ENCODE results near the gene MAPK8.

MAPK8 gene

DNA sequence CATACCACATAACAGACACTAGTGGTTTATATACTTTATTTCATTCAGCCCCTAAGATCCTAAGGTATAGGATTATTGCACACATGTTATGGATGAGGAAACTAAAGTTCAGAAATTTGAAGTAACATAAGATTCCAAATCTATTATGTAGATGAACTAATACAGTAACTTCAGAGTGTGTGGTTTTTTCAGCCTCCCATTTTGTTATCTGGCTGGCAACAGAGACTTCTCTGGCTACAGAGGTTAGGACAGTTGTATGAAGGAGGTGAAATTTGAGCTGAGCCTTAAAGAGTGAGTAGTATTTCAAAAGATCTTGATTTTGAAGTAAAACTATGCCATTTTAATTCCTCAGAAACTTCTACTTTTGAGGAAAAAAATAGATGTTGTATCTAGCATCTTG is 125.4 kb downstream of the MAPK8 start:
- no peak for TF ChIP-seq USF1 (IDR thresholded peaks at IDR 0.05)
- no peak for TF ChIP-seq TAF1 (IDR thresholded peaks at IDR 0.05; ENCODE audit: low read depth)
- no peak for TF ChIP-seq REST (IDR thresholded peaks at IDR 0.05; ENCODE audit: low read depth)
- no peak for TF ChIP-seq EP300 (IDR thresholded peaks at IDR 0.05; ENCODE audit: borderline replicate concordance)
- TF ChIP-seq YY1 (IDR thresholded peaks at IDR 0.05; ENCODE audit: low read depth): no peak
- no peak for TF ChIP-seq MAX (IDR thresholded peaks at IDR 0.05)
- TF ChIP-seq RAD21 (IDR thresholded peaks at IDR 0.05; ENCODE audit: low read depth): no peak
- no peak for TF ChIP-seq ZBTB7A (IDR thresholded peaks at IDR 0.05; ENCODE audit: low read depth)
- TF ChIP-seq CEBPB (IDR thresholded peaks at IDR 0.05): no peak
- TF ChIP-seq NFIC (IDR thresholded peaks at IDR 0.05): no peak
- TF ChIP-seq TCF12 (IDR thresholded peaks at IDR 0.05; ENCODE audit: low read depth): no peak
- TF ChIP-seq CREB1 (IDR thresholded peaks at IDR 0.05; ENCODE audit: low read depth): no peak

DNA sequence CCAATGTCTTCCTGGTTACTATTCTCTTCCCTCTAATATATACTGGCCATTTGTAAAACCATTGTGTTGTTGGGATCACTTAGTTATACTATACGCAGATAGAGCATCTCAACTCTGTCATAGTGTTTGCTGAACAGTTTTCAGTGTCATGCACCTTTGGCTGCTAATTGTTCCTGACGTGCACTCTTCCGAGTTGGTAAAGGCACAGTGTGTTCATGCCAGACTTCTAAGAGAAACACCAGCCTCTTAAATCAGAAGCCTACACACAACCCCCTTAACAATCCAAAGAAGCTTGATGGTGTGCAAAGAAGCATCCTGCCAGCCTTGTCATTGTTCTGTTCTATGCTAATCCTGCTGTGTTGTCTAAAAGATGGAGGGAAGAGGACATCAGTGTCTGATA is 131.1 kb downstream of the MAPK8 start:
- TF ChIP-seq CEBPB (IDR thresholded peaks at IDR 0.05) (no peak), FOXM1 (IDR thresholded peaks at IDR 0.05; ENCODE audit: borderline replicate concordance, low read depth) (no peak), USF1 (IDR thresholded peaks at IDR 0.05) (no peak), EP300 (IDR thresholded peaks at IDR 0.05; ENCODE audit: borderline replicate concordance) (no peak), EGR1 (IDR thresholded peaks at IDR 0.05) (no peak), MAX (IDR thresholded peaks at IDR 0.05) (no peak), REST (IDR thresholded peaks at IDR 0.05; ENCODE audit: low read depth) (no peak), TCF12 (IDR thresholded peaks at IDR 0.05; ENCODE audit: low read depth) (no peak), RAD21 (IDR thresholded peaks at IDR 0.05; ENCODE audit: low read depth) (no peak), CREB1 (IDR thresholded peaks at IDR 0.05; ENCODE audit: low read depth) (no peak), ZBTB7A (IDR thresholded peaks at IDR 0.05; ENCODE audit: low read depth) (no peak), TAF1 (IDR thresholded peaks at IDR 0.05; ENCODE audit: low read depth) (no peak), NFIC (IDR thresholded peaks at IDR 0.05) (no peak)

- TF ChIP-seq ZBTB7A (IDR thresholded peaks at IDR 0.05; ENCODE audit: low read depth): no peak
- no peak for TF ChIP-seq EP300 (IDR thresholded peaks at IDR 0.05; ENCODE audit: borderline replicate concordance)
- TF ChIP-seq FOXM1 (IDR thresholded peaks at IDR 0.05; ENCODE audit: borderline replicate concordance, low read depth): no peak
- TF ChIP-seq REST (IDR thresholded peaks at IDR 0.05; ENCODE audit: low read depth): no peak
- TF ChIP-seq NFIC (IDR thresholded peaks at IDR 0.05): no peak
- no peak for TF ChIP-seq CREB1 (IDR thresholded peaks at IDR 0.05; ENCODE audit: low read depth)
- TF ChIP-seq TEAD4 (IDR thresholded peaks at IDR 0.05): no peak
- TF ChIP-seq USF1 (IDR thresholded peaks at IDR 0.05): no peak
- TF ChIP-seq YY1 (IDR thresholded peaks at IDR 0.05; ENCODE audit: low read depth): no peak
- TF ChIP-seq TAF1 (IDR thresholded peaks at IDR 0.05; ENCODE audit: low read depth): no peak
- TF ChIP-seq TCF12 (IDR thresholded peaks at IDR 0.05; ENCODE audit: low read depth): no peak
Observed at GRCh38 chr10:48439031-48439430, 132.6 kb downstream of the MAPK8 start.

GRCh38 chr10:48439581-48440041 is 133.1 kb downstream of the MAPK8 start:
- TF ChIP-seq RAD21 (IDR thresholded peaks at IDR 0.05; ENCODE audit: low read depth) (no peak), NFIC (IDR thresholded peaks at IDR 0.05) (no peak)

All from Ishikawa (cell line).